K562 (cell line): Measurements from ENCODE around the gene ANP32B. TPM values are rescaled to one million over a fixed set of nuclear protein-coding genes. Genes with fewer than 3 reads are reported as not detected.

ENCODE experiments used
- BCOR ChIP-seq: fragments of 450-650 bp; IDR thresholded peaks from 2 replicates; pipeline ENCODE4 v1.6.1; 2016
- DIDO1 ChIP-seq: fragments of 450-650 bp; IDR thresholded peaks from 2 replicates; pipeline ENCODE4 v1.6.1; 2016; ENCODE audit warnings: low read depth, missing biosample characterization, missing genetic modification characterization
- ERF ChIP-seq: fragments of 450-650 bp; formaldehyde crosslinking; IDR thresholded peaks from 2 replicates; pipeline ENCODE4 v1.4.0; 2020; ENCODE audit warnings: mild to moderate bottlenecking, mixed read lengths
- KDM5B ChIP-seq: fragments of 200-600 bp; sonication (generic); IDR thresholded peaks from 2 replicates; pipeline ENCODE4 v1.6.1; 2012; ENCODE audit warnings: low read depth, mild to moderate bottlenecking, moderate library complexity, low read length, control low read depth, inconsistent platforms; ENCODE audit not compliant: insufficient replicate concordance
- MXI1 ChIP-seq: IDR thresholded peaks from 2 replicates; pipeline ENCODE4 v1.6.1; 2011; ENCODE audit warnings: low read depth, mild to moderate bottlenecking, improper control_type of control experiment, low read length
- NRF1 ChIP-seq, 2 experiments: fragments of 450-650 bp; IDR thresholded peaks in 1 of 2; conservative IDR thresholded peaks in 1 of 2; 2 replicates each; pipeline ENCODE4 v1.6.1; 2014; ENCODE audit warnings: mild to moderate bottlenecking in 2 of 2
- RBFOX2 ChIP-seq: fragments of 200-400 bp; formaldehyde crosslinking; IDR thresholded peaks from 2 replicates; pipeline ENCODE4 v1.6.1; 2017; ENCODE audit warnings: low read depth, mild to moderate bottlenecking, low read length, moderate library complexity
- RBM15 ChIP-seq: fragments of 200-400 bp; formaldehyde crosslinking; IDR thresholded peaks from 2 replicates; pipeline ENCODE4 v1.6.1; 2018; ENCODE audit warnings: mild to moderate bottlenecking, low read length, moderate library complexity; ENCODE audit not compliant: insufficient read depth
- SIN3B ChIP-seq: fragments of 450-650 bp; IDR thresholded peaks from 2 replicates; pipeline ENCODE4 v1.6.1; 2017; ENCODE audit warnings: low read depth, mild to moderate bottlenecking, moderate library complexity
- SMAD4 ChIP-seq: fragments of 250-450 bp; sonication (Bioruptor Pico); conservative IDR thresholded peaks from 2 replicates; pipeline ENCODE4 v1.8.0; 2021; ENCODE audit warnings: inconsistent platforms, mild to moderate bottlenecking, moderate library complexity
- SRSF3 ChIP-seq: fragments of 200-400 bp; formaldehyde crosslinking; IDR thresholded peaks from 2 replicates; pipeline ENCODE4 v1.6.1; 2016; ENCODE audit warnings: mild to moderate bottlenecking, low read length, moderate library complexity; ENCODE audit not compliant: insufficient read depth
- TCFL5 ChIP-seq: fragments of 250-450 bp; sonication (Bioruptor Pico); conservative IDR thresholded peaks from 2 replicates; pipeline ENCODE4 v1.6.1; 2021; ENCODE audit warnings: mild to moderate bottlenecking, moderate library complexity, matching md5 sums
- ZNF695 ChIP-seq: fragments of 450-650 bp; formaldehyde crosslinking; IDR thresholded peaks from 2 replicates; pipeline ENCODE4 v1.4.0; 2020; ENCODE audit warnings: mild to moderate bottlenecking, moderate library complexity
- polyA plus RNA-seq, 8 experiments: library from polyadenylated mRNA; depleted of rRNA in 4 of 8; stranded (reverse) in 5 of 8; unstranded in 3 of 8; fragments of >200 nt; fragmentation: Nextera tagmentation in 2 of 8; fragmentation: Illumina TruSeq in 1 of 8; extraction: Ambion mirVana in 2 of 8; extraction: Trizol in 1 of 8; gene quantifications; 2 replicates each; pipeline versions ENCODE4 v1.2.1 to v1.2.3, GENCODE V29; 2011 to 2014; ENCODE audit warnings: inconsistent platforms in 1 of 8, missing spikeins in 1 of 8
- total RNA-seq, 7 experiments: library from RNA; depleted of rRNA in 6 of 7; stranded (reverse); fragments of >200 nt in 6 of 7; fragmentation: Illumina TruSeq in 2 of 7; extraction: Trizol in 2 of 7; gene quantifications; 2 replicates each; pipeline versions ENCODE4 v1.2.1 to v1.2.3, GENCODE V29; 2011 to 2021; ENCODE audit warnings: low replicate concordance in 1 of 7
- TF ChIP-seq, protein P1 (sequence below), 3 experiments: fragments of 200-800 bp in 1 of 3; fragments of 250-450 bp in 1 of 3; fragments of 450-650 bp in 1 of 3; sonication (Bioruptor Pico) in 1 of 3; sonication (Bioruptor generic) in 1 of 3; formaldehyde crosslinking in 1 of 3; IDR thresholded peaks; 2 replicates each; pipeline versions ENCODE4 v1.6.1 to v1.8.0; 2016 to 2022; ENCODE audit warnings: mild to moderate bottlenecking in 2 of 3, missing genetic modification characterization in 2 of 3, missing compliant biosample characterization in 1 of 3, moderate library complexity in 1 of 3
- TF ChIP-seq, protein P2 (sequence below): IDR thresholded peaks from 2 replicates; pipeline ENCODE4 v1.6.1; 2014; ENCODE audit warnings: antibody characterized with exemption
- TF ChIP-seq, protein P3 (sequence below): fragments of 250-450 bp; sonication (Bioruptor Pico); IDR thresholded peaks from 2 replicates; pipeline ENCODE4 v1.8.0; 2021; ENCODE audit warnings: moderate library complexity, mild to moderate bottlenecking, inconsistent platforms
- TF ChIP-seq, protein P4 (sequence below): fragments of 250-450 bp; sonication (Bioruptor Pico); IDR thresholded peaks from 2 replicates; pipeline ENCODE4 v1.6.1; 2021; ENCODE audit warnings: mild to moderate bottlenecking
- TF ChIP-seq, protein P5 (sequence below): fragments of 250-450 bp; sonication (Bioruptor Pico); IDR thresholded peaks from 2 replicates; pipeline ENCODE4 v1.4.0; 2020; ENCODE audit warnings: mild to moderate bottlenecking, moderate library complexity

Gene ANP32B
- total and polyA plus RNA-seq, 9 of the 15 experiments (the other 6 are each of a cell fraction or from before 2014, with no cell fraction given) = 68.9 to 815 (median 141) TPM

DNA sequence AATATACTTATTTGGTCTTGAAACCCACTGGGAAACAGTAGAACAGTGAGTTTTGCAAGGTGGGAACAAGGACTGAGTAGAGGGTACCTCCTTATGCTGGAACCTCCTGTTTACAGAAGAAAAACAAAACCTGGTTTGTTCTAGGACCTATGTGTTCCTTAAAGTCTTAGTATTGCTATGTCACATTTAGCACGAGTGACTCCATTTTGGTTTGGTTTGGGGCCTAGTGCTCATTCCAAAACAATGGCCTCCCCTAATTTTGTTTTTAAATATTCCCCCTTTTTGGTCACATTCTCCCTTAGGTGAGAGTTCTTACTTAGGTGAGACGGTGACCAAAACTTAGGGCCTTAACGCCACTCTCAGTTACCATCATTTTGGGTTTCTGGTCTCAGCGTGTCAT, 67.2 kb downstream of the ANP32B start (continued):
- TF ChIP-seq, protein P1, sequence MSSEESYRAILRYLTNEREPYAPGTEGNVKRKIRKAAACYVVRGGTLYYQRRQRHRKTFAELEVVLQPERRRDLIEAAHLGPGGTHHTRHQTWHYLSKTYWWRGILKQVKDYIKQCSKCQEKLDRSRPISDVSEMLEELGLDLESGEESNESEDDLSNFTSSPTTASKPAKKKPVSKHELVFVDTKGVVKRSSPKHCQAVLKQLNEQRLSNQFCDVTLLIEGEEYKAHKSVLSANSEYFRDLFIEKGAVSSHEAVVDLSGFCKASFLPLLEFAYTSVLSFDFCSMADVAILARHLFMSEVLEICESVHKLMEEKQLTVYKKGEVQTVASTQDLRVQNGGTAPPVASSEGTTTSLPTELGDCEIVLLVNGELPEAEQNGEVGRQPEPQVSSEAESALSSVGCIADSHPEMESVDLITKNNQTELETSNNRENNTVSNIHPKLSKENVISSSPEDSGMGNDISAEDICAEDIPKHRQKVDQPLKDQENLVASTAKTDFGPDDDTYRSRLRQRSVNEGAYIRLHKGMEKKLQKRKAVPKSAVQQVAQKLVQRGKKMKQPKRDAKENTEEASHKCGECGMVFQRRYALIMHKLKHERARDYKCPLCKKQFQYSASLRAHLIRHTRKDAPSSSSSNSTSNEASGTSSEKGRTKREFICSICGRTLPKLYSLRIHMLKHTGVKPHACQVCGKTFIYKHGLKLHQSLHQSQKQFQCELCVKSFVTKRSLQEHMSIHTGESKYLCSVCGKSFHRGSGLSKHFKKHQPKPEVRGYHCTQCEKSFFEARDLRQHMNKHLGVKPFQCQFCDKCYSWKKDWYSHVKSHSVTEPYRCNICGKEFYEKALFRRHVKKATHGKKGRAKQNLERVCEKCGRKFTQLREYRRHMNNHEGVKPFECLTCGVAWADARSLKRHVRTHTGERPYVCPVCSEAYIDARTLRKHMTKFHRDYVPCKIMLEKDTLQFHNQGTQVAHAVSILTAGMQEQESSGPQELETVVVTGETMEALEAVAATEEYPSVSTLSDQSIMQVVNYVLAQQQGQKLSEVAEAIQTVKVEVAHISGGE (CRISPR knock-in tag; IDR thresholded peaks at IDR 0.05) = peak in 1 of 3 experiments; percentile 44; a peak in 1 of 6 replicates
- no peak for TF ChIP-seq NRF1 (conservative IDR thresholded peaks at IDR 0.05 in 1 of 2, IDR thresholded peaks at IDR 0.05 in 1 of 2)
- TF ChIP-seq ERF (CRISPR knock-in tag) = 0 out of 2 replicates have a peak, but pooled peaks have one; percentile 47
- TF ChIP-seq, protein P2, sequence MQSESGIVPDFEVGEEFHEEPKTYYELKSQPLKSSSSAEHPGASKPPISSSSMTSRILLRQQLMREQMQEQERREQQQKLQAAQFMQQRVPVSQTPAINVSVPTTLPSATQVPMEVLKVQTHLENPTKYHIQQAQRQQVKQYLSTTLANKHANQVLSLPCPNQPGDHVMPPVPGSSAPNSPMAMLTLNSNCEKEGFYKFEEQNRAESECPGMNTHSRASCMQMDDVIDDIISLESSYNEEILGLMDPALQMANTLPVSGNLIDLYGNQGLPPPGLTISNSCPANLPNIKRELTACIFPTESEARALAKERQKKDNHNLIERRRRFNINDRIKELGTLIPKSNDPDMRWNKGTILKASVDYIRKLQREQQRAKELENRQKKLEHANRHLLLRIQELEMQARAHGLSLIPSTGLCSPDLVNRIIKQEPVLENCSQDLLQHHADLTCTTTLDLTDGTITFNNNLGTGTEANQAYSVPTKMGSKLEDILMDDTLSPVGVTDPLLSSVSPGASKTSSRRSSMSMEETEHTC = no peak
- TF ChIP-seq, protein P3, sequence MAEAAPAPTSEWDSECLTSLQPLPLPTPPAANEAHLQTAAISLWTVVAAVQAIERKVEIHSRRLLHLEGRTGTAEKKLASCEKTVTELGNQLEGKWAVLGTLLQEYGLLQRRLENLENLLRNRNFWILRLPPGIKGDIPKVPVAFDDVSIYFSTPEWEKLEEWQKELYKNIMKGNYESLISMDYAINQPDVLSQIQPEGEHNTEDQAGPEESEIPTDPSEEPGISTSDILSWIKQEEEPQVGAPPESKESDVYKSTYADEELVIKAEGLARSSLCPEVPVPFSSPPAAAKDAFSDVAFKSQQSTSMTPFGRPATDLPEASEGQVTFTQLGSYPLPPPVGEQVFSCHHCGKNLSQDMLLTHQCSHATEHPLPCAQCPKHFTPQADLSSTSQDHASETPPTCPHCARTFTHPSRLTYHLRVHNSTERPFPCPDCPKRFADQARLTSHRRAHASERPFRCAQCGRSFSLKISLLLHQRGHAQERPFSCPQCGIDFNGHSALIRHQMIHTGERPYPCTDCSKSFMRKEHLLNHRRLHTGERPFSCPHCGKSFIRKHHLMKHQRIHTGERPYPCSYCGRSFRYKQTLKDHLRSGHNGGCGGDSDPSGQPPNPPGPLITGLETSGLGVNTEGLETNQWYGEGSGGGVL (CRISPR knock-in tag) = peak; percentile 81
- no peak for TF ChIP-seq MXI1
- no peak for TF ChIP-seq SIN3B
- TF ChIP-seq RBM15 = no peak
- no peak for TF ChIP-seq SRSF3
- peak; percentile 93 for TF ChIP-seq SMAD4
- TF ChIP-seq BCOR = no peak
- TF ChIP-seq, protein P4, sequence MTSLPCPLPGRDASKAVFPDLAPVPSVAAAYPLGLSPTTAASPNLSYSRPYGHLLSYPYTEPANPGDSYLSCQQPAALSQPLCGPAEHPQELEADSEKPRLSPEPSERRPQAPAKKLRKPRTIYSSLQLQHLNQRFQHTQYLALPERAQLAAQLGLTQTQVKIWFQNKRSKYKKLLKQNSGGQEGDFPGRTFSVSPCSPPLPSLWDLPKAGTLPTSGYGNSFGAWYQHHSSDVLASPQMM = no peak
- TF ChIP-seq, protein P5, sequence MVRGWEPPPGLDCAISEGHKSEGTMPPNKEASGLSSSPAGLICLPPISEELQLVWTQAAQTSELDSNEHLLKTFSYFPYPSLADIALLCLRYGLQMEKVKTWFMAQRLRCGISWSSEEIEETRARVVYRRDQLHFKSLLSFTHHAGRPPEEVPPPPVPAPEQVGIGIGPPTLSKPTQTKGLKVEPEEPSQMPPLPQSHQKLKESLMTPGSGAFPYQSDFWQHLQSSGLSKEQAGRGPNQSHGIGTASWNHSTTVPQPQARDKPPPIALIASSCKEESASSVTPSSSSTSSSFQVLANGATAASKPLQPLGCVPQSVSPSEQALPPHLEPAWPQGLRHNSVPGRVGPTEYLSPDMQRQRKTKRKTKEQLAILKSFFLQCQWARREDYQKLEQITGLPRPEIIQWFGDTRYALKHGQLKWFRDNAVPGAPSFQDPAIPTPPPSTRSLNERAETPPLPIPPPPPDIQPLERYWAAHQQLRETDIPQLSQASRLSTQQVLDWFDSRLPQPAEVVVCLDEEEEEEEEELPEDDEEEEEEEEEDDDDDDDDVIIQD = no peak
- TF ChIP-seq DIDO1 (tag) = peak; percentile 71
- TF ChIP-seq KDM5B = no peak
- no peak for TF ChIP-seq RBFOX2
- no peak for TF ChIP-seq ZNF695
- peak; percentile 81; the same call in 1 of the 2 replicates for TF ChIP-seq TCFL5
